Osteocyte (in vitro differentiated cells): ENCODE results near the gene GAK. TPM values are rescaled to one million over a fixed set of nuclear protein-coding genes. Genes with fewer than 3 reads are reported as not detected.

Source experiments
- DNase-seq: peaks from one replicate; pipeline ENCODE4 v3.0.0; 2021; ENCODE audit warnings: mixed read lengths; ENCODE audit not compliant: unreplicated experiment; ENCODE audit errors: extremely low spot score
- H3K27ac Mint-ChIP-seq: one replicate; pipeline ENCODE4 v1.8.0; 2021; ENCODE audit warnings: mild to moderate bottlenecking, mixed read lengths; ENCODE audit not compliant: unreplicated experiment
- H3K27me3 Mint-ChIP-seq: one replicate; pipeline ENCODE4 v1.8.0; 2021; ENCODE audit warnings: mixed read lengths; ENCODE audit not compliant: unreplicated experiment
- H3K36me3 Mint-ChIP-seq: one replicate; pipeline ENCODE4 v1.8.0; 2021; ENCODE audit warnings: mixed read lengths; ENCODE audit not compliant: unreplicated experiment
- H3K4me1 Mint-ChIP-seq: one replicate; pipeline ENCODE4 v1.8.0; 2021; ENCODE audit warnings: mixed read lengths; ENCODE audit not compliant: unreplicated experiment
- H3K4me3 Mint-ChIP-seq: one replicate; pipeline ENCODE4 v1.8.0; 2021; ENCODE audit warnings: mild to moderate bottlenecking, moderate library complexity, mixed read lengths; ENCODE audit not compliant: unreplicated experiment
- H3K9me3 Mint-ChIP-seq: one replicate; pipeline ENCODE4 v1.8.0; 2021; ENCODE audit warnings: mixed read lengths; ENCODE audit not compliant: unreplicated experiment
- CTCF ChIP-seq: fragments of 200-600 bp; sonication (generic); IDR thresholded peaks from 2 replicates; pipeline ENCODE4 v1.5.0; 2021; ENCODE audit warnings: antibody characterized with exemption, mild to moderate bottlenecking, moderate library complexity
- total RNA-seq: library from RNA; stranded (reverse); gene quantifications from 2 replicates; pipeline ENCODE4 v1.2.1, GENCODE V29; 2021

Gene GAK
- total RNA-seq, 1 donor from 2014 or later, result 93.8 TPM

- H3K4me3 Mint-ChIP-seq, result no peak overlapping the region
- DNase-seq, result peak; percentile 81
- H3K27me3 Mint-ChIP-seq, result peaks cover 16% of the 10 kb centered on the region
- H3K27ac Mint-ChIP-seq, result no peak overlapping the region
- H3K9me3 Mint-ChIP-seq, result no peaks in the 10 kb centered on the region
- H3K4me1 Mint-ChIP-seq, result peaks cover 2% of the 10 kb centered on the region
- peaks cover 2% of the 10 kb centered on the region for H3K36me3 Mint-ChIP-seq
- no peak for TF ChIP-seq CTCF
These were observed 102.1 kb downstream of the GAK start for GRCh38 chr4:829761-830600.

GRCh38 chr4:829291-829690, 102.8 kb downstream of the GAK start:
- no peaks in the 10 kb centered on the region for H3K9me3 Mint-ChIP-seq
- peaks cover 19% of the 10 kb centered on the region for H3K27me3 Mint-ChIP-seq
- no peak for TF ChIP-seq CTCF
- DNase-seq, result no peak
- H3K27ac Mint-ChIP-seq, result no peak overlapping the region
- H3K4me1 Mint-ChIP-seq, result peaks cover 2% of the 10 kb centered on the region
- H3K4me3 Mint-ChIP-seq, result no peak overlapping the region
- H3K36me3 Mint-ChIP-seq, result peaks cover 2% of the 10 kb centered on the region

GRCh38 chr4:828641-829271, 103.4 kb downstream of the GAK start:
- no peak for DNase-seq
- no peak overlapping the region for H3K27ac Mint-ChIP-seq
- TF ChIP-seq CTCF, result no peak
- H3K27me3 Mint-ChIP-seq, result peaks cover 21% of the 10 kb centered on the region
- peaks cover 2% of the 10 kb centered on the region for H3K36me3 Mint-ChIP-seq
- no peaks in the 10 kb centered on the region for H3K9me3 Mint-ChIP-seq
- H3K4me3 Mint-ChIP-seq, result no peak overlapping the region
- peaks cover 2% of the 10 kb centered on the region for H3K4me1 Mint-ChIP-seq

GRCh38 chr4:827209-828081, 104.7 kb downstream of the GAK start:
- H3K27me3 Mint-ChIP-seq, result peaks cover 26% of the 10 kb centered on the region
- peaks cover 2% of the 10 kb centered on the region for H3K4me1 Mint-ChIP-seq
- peak overlapping the region; percentile 60 for H3K4me3 Mint-ChIP-seq
- no peak for DNase-seq
- H3K27ac Mint-ChIP-seq, result no peak overlapping the region
- H3K9me3 Mint-ChIP-seq, result no peaks in the 10 kb centered on the region
- TF ChIP-seq CTCF, result no peak
- H3K36me3 Mint-ChIP-seq, result peaks cover 2% of the 10 kb centered on the region
